Measurements from ENCODE around the gene CLEC2D.
"Not testable (repeated sequence)": the region's sequence is repeated elsewhere in the genome, so short reads cannot be mapped to it uniquely, and the experiment has no call there.

CLEC2D gene

DNA sequence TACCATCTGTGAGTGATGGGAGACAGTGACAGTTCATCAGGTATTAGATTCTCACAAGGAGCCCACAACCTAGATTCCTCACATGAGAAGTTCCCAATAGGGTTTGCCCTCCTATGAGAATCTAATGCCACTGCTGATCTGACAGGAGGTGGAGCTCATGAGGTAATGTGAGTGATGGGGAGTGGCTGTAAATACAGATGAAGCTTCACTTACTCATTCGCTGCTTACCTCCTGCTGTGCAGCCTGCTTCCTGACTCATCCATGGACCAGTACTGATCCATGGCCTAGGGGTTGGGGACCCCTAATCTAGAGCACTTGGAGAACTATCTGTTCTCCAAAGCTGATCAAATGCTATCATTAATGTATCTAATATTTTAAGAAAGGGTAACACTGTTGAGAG is 17.7 kb downstream of the CLEC2D start:
- H3K4me3 ChIP-seq (IDR thresholded peaks at IDR 0.05; ENCODE audit: insufficient read depth, low read depth, low read length), result no peak overlapping the region
- H2AFZ ChIP-seq (ENCODE audit: low read depth), result no peak overlapping the region
- H3K4me2 ChIP-seq, result no peak overlapping the region
- H3K4me1 ChIP-seq (ENCODE audit: low read depth, poor library complexity, severe bottlenecking), result peaks cover 8% of the 10 kb centered on the region
- no peaks in the 10 kb centered on the region for H3K36me3 ChIP-seq (ENCODE audit: insufficient read depth)
- H3K27me3 ChIP-seq (ENCODE audit: insufficient read depth, low read depth), result no peaks in the 10 kb centered on the region
- H3K79me2 ChIP-seq (ENCODE audit: insufficient read depth, low read depth), result no peaks in the 10 kb centered on the region
- H3K27ac ChIP-seq, result no peak overlapping the region
- H4K20me1 ChIP-seq (ENCODE audit: insufficient read depth), result no peaks in the 10 kb centered on the region
- TF ChIP-seq, protein P1, sequence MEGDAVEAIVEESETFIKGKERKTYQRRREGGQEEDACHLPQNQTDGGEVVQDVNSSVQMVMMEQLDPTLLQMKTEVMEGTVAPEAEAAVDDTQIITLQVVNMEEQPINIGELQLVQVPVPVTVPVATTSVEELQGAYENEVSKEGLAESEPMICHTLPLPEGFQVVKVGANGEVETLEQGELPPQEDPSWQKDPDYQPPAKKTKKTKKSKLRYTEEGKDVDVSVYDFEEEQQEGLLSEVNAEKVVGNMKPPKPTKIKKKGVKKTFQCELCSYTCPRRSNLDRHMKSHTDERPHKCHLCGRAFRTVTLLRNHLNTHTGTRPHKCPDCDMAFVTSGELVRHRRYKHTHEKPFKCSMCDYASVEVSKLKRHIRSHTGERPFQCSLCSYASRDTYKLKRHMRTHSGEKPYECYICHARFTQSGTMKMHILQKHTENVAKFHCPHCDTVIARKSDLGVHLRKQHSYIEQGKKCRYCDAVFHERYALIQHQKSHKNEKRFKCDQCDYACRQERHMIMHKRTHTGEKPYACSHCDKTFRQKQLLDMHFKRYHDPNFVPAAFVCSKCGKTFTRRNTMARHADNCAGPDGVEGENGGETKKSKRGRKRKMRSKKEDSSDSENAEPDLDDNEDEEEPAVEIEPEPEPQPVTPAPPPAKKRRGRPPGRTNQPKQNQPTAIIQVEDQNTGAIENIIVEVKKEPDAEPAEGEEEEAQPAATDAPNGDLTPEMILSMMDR (conservative IDR thresholded peaks at IDR 0.05; ENCODE audit: low read depth, low read length), result no peak
- no peak overlapping the region for H3K9ac ChIP-seq

DNA sequence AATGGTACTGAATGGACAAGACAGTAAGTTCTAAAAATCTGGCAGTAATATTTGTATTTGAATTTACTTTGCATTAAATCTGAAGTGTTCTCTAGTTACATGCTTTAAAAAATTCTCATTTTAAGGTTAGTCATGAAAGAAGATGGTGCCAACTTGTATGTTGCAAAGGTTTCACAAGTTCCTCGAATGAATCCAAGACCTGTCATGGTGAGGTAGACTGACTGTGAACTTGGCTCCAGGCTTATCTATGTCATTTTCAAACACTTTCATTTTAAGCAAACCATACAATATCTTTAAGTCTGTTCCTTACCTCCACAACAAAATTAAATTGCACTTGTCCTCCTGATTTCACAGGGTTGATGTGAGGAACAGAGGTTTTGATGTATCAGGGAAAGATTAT is 23.4 kb downstream of the CLEC2D start:
- Histone ChIP-seq H3K79me2 (ENCODE audit: insufficient read depth, low read depth) (no peaks in the 10 kb centered on the region), H3K9ac (no peak overlapping the region), H3K4me2 (no peak overlapping the region), H3K4me3 (IDR thresholded peaks at IDR 0.05; ENCODE audit: insufficient read depth, low read depth, low read length) (no peak overlapping the region), H2AFZ (ENCODE audit: low read depth) (no peak overlapping the region), H3K27ac (no peak overlapping the region), H3K36me3 (ENCODE audit: insufficient read depth) (no peaks in the 10 kb centered on the region), H4K20me1 (ENCODE audit: insufficient read depth) (no peaks in the 10 kb centered on the region), H3K27me3 (ENCODE audit: insufficient read depth, low read depth) (no peaks in the 10 kb centered on the region), H3K4me1 (ENCODE audit: low read depth, poor library complexity, severe bottlenecking) (peaks cover 17% of the 10 kb centered on the region)
- TF ChIP-seq, protein P1 (conservative IDR thresholded peaks at IDR 0.05; ENCODE audit: low read depth, low read length), result no peak

DNA sequence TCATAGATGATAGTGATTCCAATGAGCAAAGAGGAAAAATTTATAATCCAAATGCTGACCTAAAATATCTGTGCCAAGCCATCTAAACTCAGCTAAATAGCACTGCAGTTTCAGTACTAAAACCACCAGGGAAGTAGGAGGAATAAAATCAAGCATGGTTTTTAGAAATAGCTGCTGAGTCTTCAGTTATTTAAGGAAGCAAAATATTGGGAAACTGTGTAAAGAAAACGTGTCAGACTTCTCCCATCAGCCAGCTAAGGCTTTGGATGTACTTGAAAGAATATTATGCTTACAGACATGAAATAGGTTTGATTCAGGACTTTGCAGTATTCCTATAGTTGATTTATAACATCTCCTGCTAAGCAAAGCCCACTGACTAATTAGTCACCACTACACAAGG is 24.7 kb downstream of the CLEC2D start:
- H4K20me1 ChIP-seq (ENCODE audit: insufficient read depth), result no peaks in the 10 kb centered on the region
- H3K36me3 ChIP-seq (ENCODE audit: insufficient read depth), result no peaks in the 10 kb centered on the region
- TF ChIP-seq, protein P1 (conservative IDR thresholded peaks at IDR 0.05; ENCODE audit: low read depth, low read length), result no peak
- H3K4me1 ChIP-seq (ENCODE audit: low read depth, poor library complexity, severe bottlenecking), result peaks cover 17% of the 10 kb centered on the region
- H2AFZ ChIP-seq (ENCODE audit: low read depth), result no peak overlapping the region
- H3K4me3 ChIP-seq (IDR thresholded peaks at IDR 0.05; ENCODE audit: insufficient read depth, low read depth, low read length), result no peak overlapping the region
- H3K27ac ChIP-seq, result no peak overlapping the region; the same call in 1 of the 2 replicates
- H3K4me2 ChIP-seq, result no peak overlapping the region; the same call in 1 of the 2 replicates
- no peaks in the 10 kb centered on the region for H3K79me2 ChIP-seq (ENCODE audit: insufficient read depth, low read depth)
- no peak overlapping the region for H3K9ac ChIP-seq
- no peaks in the 10 kb centered on the region for H3K27me3 ChIP-seq (ENCODE audit: insufficient read depth, low read depth)

DNA sequence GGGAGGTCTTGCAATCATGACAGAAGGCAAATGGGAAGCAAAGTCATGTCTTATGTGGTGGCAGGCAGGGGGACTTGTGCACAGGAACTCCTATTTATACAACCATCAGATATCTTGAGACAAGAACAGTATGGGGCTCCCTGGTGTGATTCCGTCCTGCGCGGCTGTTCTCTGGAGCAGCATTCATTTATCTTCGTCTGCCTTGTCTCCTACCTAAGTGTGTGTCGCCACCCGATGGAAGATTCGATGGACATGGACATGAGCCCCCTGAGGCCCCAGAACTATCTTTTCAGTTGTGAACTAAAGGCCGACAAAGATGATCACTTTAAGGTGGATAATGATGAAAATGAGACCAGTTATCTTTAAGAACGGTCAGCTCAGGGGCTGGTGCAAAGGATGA is 25.6 kb downstream of the CLEC2D start:
- not testable (repeated sequence) for H3K36me3 ChIP-seq (ENCODE audit: insufficient read depth); H3K4me2 ChIP-seq

DNA sequence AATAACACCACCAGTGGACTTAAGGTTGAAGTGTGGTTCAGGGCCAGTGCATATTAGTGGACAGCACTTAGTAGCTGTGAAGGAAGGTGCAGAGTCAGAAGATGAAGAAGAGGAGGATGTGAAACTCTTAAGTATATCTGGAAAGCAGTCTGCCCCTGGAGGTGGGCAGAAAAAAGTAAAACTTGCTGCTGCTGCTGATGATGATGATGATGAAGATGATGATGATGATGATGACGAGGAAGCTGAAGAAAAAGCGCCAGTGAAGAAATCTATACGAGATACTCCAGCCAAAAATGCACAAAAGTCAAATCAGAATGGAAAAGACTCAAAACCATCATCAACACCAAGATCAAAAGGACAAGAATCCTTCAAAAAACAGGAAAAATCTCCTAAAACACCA is 26.1 kb downstream of the CLEC2D start:
- H3K36me3 ChIP-seq (ENCODE audit: insufficient read depth); H4K20me1 ChIP-seq (ENCODE audit: insufficient read depth); H3K27me3 ChIP-seq (ENCODE audit: insufficient read depth, low read depth); H2AFZ ChIP-seq (ENCODE audit: low read depth); H3K4me3 ChIP-seq (IDR thresholded peaks at IDR 0.05; ENCODE audit: insufficient read depth, low read depth, low read length); H3K9ac ChIP-seq; H3K79me2 ChIP-seq (ENCODE audit: insufficient read depth, low read depth); H3K27ac ChIP-seq; H3K4me2 ChIP-seq: not testable (repeated sequence)
- H3K4me1 ChIP-seq (ENCODE audit: low read depth, poor library complexity, severe bottlenecking), result peaks cover 17% of the 10 kb centered on the region

More for the DNA sequence above, 25.6 kb downstream of the CLEC2D start:
- H3K9ac ChIP-seq; H2AFZ ChIP-seq (ENCODE audit: low read depth); H3K27me3 ChIP-seq (ENCODE audit: insufficient read depth, low read depth); H3K79me2 ChIP-seq (ENCODE audit: insufficient read depth, low read depth); H3K27ac ChIP-seq; H4K20me1 ChIP-seq (ENCODE audit: insufficient read depth); H3K4me3 ChIP-seq (IDR thresholded peaks at IDR 0.05; ENCODE audit: insufficient read depth, low read depth, low read length): not testable (repeated sequence)
- H3K4me1 ChIP-seq (ENCODE audit: low read depth, poor library complexity, severe bottlenecking), result peaks cover 17% of the 10 kb centered on the region

Measured in KMS-11 (cell line).